ENCODE measurements around the gene POU5F1. TPM values are rescaled to one million over a fixed set of nuclear protein-coding genes. Genes with fewer than 3 reads are reported as not detected.

POU5F1 gene
- total RNA-seq: 0.60 and 3.5 TPM in 2 replicates

GRCh38 chr6:31170600-31170881, at the start of gene POU5F1:
TSS of gene POU5F1 (minus strand) at chr6:31170682. CDS start at chr6:31170620, 62 bp downstream.

GRCh38 chr6:31158140-31158862, 12.2 kb downstream of the POU5F1 start, which contains the start of gene TCF19:
TSS of gene TCF19 (plus strand) at chr6:31158589. CDS start at chr6:31159470, 881 bp downstream.

GRCh38 chr6:31157513-31158139, 12.9 kb downstream of the POU5F1 start, which contains the start of gene CCHCR1:
TSS of gene CCHCR1 (minus strand) at chr6:31157802. CDS start at chr6:31157600, 202 bp downstream.

GRCh38 chr6:31138982-31139381, 31.5 kb downstream of the POU5F1 start, which contains the start of gene PSORS1C2:
TSS of gene PSORS1C2 (minus strand) at chr6:31139066. CDS start at chr6:31139026, 40 bp downstream.

GRCh38 chr6:31120151-31120915, 50.1 kb downstream of the POU5F1 start, which contains the start of gene CDSN:
TSS of gene CDSN (minus strand) at chr6:31120446. CDS start at chr6:31120419, 27 bp downstream.

GRCh38 chr6:31114541-31114878, 56.0 kb downstream of the POU5F1 start, which contains the start of gene PSORS1C1:
TSS of gene PSORS1C1 (plus strand) at chr6:31114800. CDS start at chr6:31129633, 14,833 bp downstream.

Other genes starting within 250 kb of the POU5F1 start
- gene SFTA2, start 238.5 kb downstream of the POU5F1 start, total RNA-seq: not detected in 2 replicates
- gene MUCL3, start 229.7 kb downstream of the POU5F1 start, total RNA-seq: not detected in 2 replicates
- gene MUC21, start 187.0 kb downstream of the POU5F1 start, total RNA-seq: 0.14 TPM in 1 of 2 replicates, not detected in the other
- not detected in 2 replicates for gene MUC22, start 160.2 kb downstream of the POU5F1 start, total RNA-seq
- 0.35 and 2.0 TPM in 2 replicates for gene C6orf15, start 58.1 kb downstream of the POU5F1 start, total RNA-seq
- 0.37 and 1.7 TPM in 2 replicates for gene PSORS1C1, start 55.9 kb downstream of the POU5F1 start, total RNA-seq
- 0.14 TPM in 1 of 2 replicates, not detected in the other for gene CDSN, start 50.2 kb downstream of the POU5F1 start, total RNA-seq
- gene PSORS1C2, start 31.6 kb downstream of the POU5F1 start, total RNA-seq: 0.14 and 0.33 TPM in 2 replicates
- gene CCHCR1, start 12.9 kb downstream of the POU5F1 start, total RNA-seq: 18.4 and 25.5 TPM in 2 replicates
- 17.0 and 20.8 TPM in 2 replicates for gene TCF19, start 12.1 kb downstream of the POU5F1 start, total RNA-seq
- 250 and 259 TPM in 2 replicates for gene HLA-C, start 101.4 kb upstream of the POU5F1 start, total RNA-seq
- 8.4 and 10.9 TPM in 2 replicates for gene HLA-B, start 186.5 kb upstream of the POU5F1 start, total RNA-seq
- gene MICA, start 232.9 kb upstream of the POU5F1 start, total RNA-seq: 28.6 and 29.3 TPM in 2 replicates

Measured in airway epithelial cell (primary cell).